ENCODE data around the gene TAOK2. TPM values are rescaled to one million over a fixed set of nuclear protein-coding genes. Genes with fewer than 3 reads are reported as not detected.

TAOK2 gene
- total RNA-seq, 1 donor: 44.6 TPM

- TF ChIP-seq CTCF (IDR thresholded peaks at IDR 0.05; ENCODE audit: insufficient read depth, low read length): peak; percentile 6
- H3K4me3 ChIP-seq (ENCODE audit: low read depth, low read length): no peak overlapping the region
- DNase-seq (ENCODE audit: low read depth): no peak
These were observed 27.3 kb downstream of the TAOK2 start for GRCh38 chr16:30000735-30001631.

- no peak for DNase-seq (ENCODE audit: low read depth)
- no peak overlapping the region for H3K4me3 ChIP-seq (ENCODE audit: low read depth, low read length)
- no peak for TF ChIP-seq CTCF (IDR thresholded peaks at IDR 0.05; ENCODE audit: insufficient read depth, low read length)
These were observed 29.1 kb downstream of the TAOK2 start for GRCh38 chr16:30002614-30003346.

- TF ChIP-seq CTCF (IDR thresholded peaks at IDR 0.05; ENCODE audit: insufficient read depth, low read length): no peak
- no peak overlapping the region for H3K4me3 ChIP-seq (ENCODE audit: low read depth, low read length)
- no peak for DNase-seq (ENCODE audit: low read depth)
These were observed 30.2 kb downstream of the TAOK2 start for GRCh38 chr16:30003670-30004423.

- DNase-seq (ENCODE audit: low read depth): no peak
- no peak for TF ChIP-seq CTCF (IDR thresholded peaks at IDR 0.05; ENCODE audit: insufficient read depth, low read length)
- no peak overlapping the region for H3K4me3 ChIP-seq (ENCODE audit: low read depth, low read length)
These were observed 30.7 kb downstream of the TAOK2 start for GRCh38 chr16:30004424-30004776.

GRCh38 chr16:30004811-30005242, 31.2 kb downstream of the TAOK2 start:
- no peak for TF ChIP-seq CTCF (IDR thresholded peaks at IDR 0.05; ENCODE audit: insufficient read depth, low read length)
- DNase-seq (ENCODE audit: low read depth): no peak
- H3K4me3 ChIP-seq (ENCODE audit: low read depth, low read length): no peak overlapping the region

- peak; percentile 90 for TF ChIP-seq CTCF (IDR thresholded peaks at IDR 0.05; ENCODE audit: insufficient read depth, low read length)
- no peak overlapping the region for H3K4me3 ChIP-seq (ENCODE audit: low read depth, low read length)
- peak; percentile 51 for DNase-seq (ENCODE audit: low read depth)
These were observed 31.9 kb downstream of the TAOK2 start for GRCh38 chr16:30005341-30006094.
